ENCODE measurements around the gene TMEM238.

- TF ChIP-seq EZH2 (IDR thresholded peaks at IDR 0.05) = no peak
- no peak for TF ChIP-seq POLR2AphosphoS5 (IDR thresholded peaks at IDR 0.05; ENCODE audit: borderline replicate concordance, low read depth, low read length)
- no peak for TF ChIP-seq FOXP2 (optimal IDR thresholded peaks at IDR 0.05; ENCODE audit: control extremely low read depth, extremely low read length, insufficient read depth)
These were observed 29.3 kb downstream of the TMEM238 start, which contains the start of gene COX6B2 for GRCh38 chr19:55354698-55355212.
